CD14-positive monocyte (primary cell): ENCODE measurements around the gene SOHLH1. TPM values are rescaled to one million over a fixed set of nuclear protein-coding genes. Genes with fewer than 3 reads are reported as not detected.
A peak's percentile ranks its signal among the peaks of the same experiment; 100 is the strongest.

Source experiments
- DNase-seq, 3 donors: peaks; one replicate each; pipeline ENCODE4 v3.0.0-alpha.2; 2011 to 2022
- H2AFZ ChIP-seq: 2 replicates; pipeline ENCODE4 v1.6.0; 2012; ENCODE audit warnings: mild to moderate bottlenecking, low read depth, low read length, inconsistent platforms; ENCODE audit not compliant: insufficient read depth, poor library complexity, severe bottlenecking
- H3K27ac ChIP-seq, 2 donors: 1 replicate in 1 of 2; 2 replicates in 1 of 2; pipeline ENCODE4 v1.5.1; 2012 to 2013; ENCODE audit warnings: low read length in 2 of 2, control low read depth in 1 of 2, inconsistent platforms in 1 of 2, low read depth in 1 of 2, mild to moderate bottlenecking in 1 of 2
- H3K27me3 ChIP-seq, 2 donors: one replicate each; pipeline versions ENCODE4 v1.6.0 to v1.6.1; 2011 to 2013; ENCODE audit warnings: low read length in 2 of 2; ENCODE audit not compliant: control insufficient read depth in 2 of 2, insufficient read depth in 2 of 2
- H3K36me3 ChIP-seq, 2 donors: replicated peaks in 1 of 2; 1 replicate in 1 of 2; 2 replicates in 1 of 2; pipeline versions ENCODE4 v1.5.1 to v1.6.1; 2012 to 2013; ENCODE audit warnings: low read length in 2 of 2, control low read depth in 1 of 2, inconsistent platforms in 1 of 2, mild to moderate bottlenecking in 1 of 2; ENCODE audit not compliant: insufficient read depth in 2 of 2, control insufficient read depth in 1 of 2
- H3K4me1 ChIP-seq, 2 donors: 1 replicate in 1 of 2; 2 replicates in 1 of 2; pipeline versions ENCODE4 v1.5.1 to v1.6.1; 2012 to 2013; ENCODE audit warnings: low read length in 2 of 2, control low read depth in 1 of 2, inconsistent platforms in 1 of 2, mild to moderate bottlenecking in 1 of 2, moderate library complexity in 1 of 2; ENCODE audit not compliant: insufficient read depth in 2 of 2, control insufficient read depth in 1 of 2
- H3K4me2 ChIP-seq: replicated peaks from 2 replicates; pipeline ENCODE3; 2012; ENCODE audit warnings: low read length, moderate library complexity, mild to moderate bottlenecking; ENCODE audit not compliant: poor library complexity, severe bottlenecking; ENCODE audit errors: extremely low read depth
- H3K4me3 ChIP-seq, 3 experiments: fragments of 200-600 bp in 1 of 3; sonication (generic) in 1 of 3; replicated peaks in 1 of 3; 1 replicate in 2 of 3; 2 replicates in 1 of 3; pipeline ENCODE4 v1.5.1; 2011 to 2013; ENCODE audit warnings: low read length in 3 of 3, mild to moderate bottlenecking in 3 of 3, control low read depth in 2 of 3, low read depth in 2 of 3, inconsistent platforms in 1 of 3, moderate library complexity in 1 of 3
- H3K79me2 ChIP-seq: 2 replicates; pipeline ENCODE4 v1.6.0; 2012; ENCODE audit warnings: mild to moderate bottlenecking, control low read depth, inconsistent platforms, low read length, moderate library complexity; ENCODE audit not compliant: insufficient read depth
- H3K9ac ChIP-seq: 2 replicates; pipeline ENCODE4 v1.6.0; 2017; ENCODE audit warnings: low read length, mild to moderate bottlenecking; ENCODE audit not compliant: insufficient read depth, poor library complexity, severe bottlenecking
- H3K9me3 ChIP-seq, 2 donors: replicated peaks in 1 of 2; 1 replicate in 1 of 2; 2 replicates in 1 of 2; pipeline versions ENCODE4 v1.5.1 to v1.6.1; 2012 to 2013; ENCODE audit warnings: low read length in 2 of 2, control low read depth in 1 of 2; ENCODE audit not compliant: control insufficient read depth in 1 of 2, insufficient read depth in 1 of 2
- H4K20me1 ChIP-seq: 2 replicates; pipeline ENCODE4 v1.6.0; 2012; ENCODE audit warnings: mild to moderate bottlenecking, low read length, control low read depth, moderate library complexity; ENCODE audit not compliant: insufficient read depth
- H3K27ac Mint-ChIP-seq, 7 donors: one replicate each; pipeline ENCODE4 v1.8.0; 2020; ENCODE audit warnings: mild to moderate bottlenecking in 7 of 7, mixed read lengths in 7 of 7, moderate library complexity in 6 of 7, inconsistent platforms in 2 of 7
- H3K27me3 Mint-ChIP-seq, 3 donors: one replicate each; pipeline ENCODE4 v1.8.0; 2021 to 2022; ENCODE audit warnings: low read depth in 3 of 3, mild to moderate bottlenecking in 3 of 3, mixed read lengths in 3 of 3, moderate library complexity in 3 of 3, inconsistent platforms in 1 of 3
- H3K36me3 Mint-ChIP-seq, 2 donors: one replicate each; pipeline ENCODE4 v1.8.0; 2020; ENCODE audit warnings: mixed read lengths in 2 of 2, inconsistent platforms in 1 of 2, mild to moderate bottlenecking in 1 of 2
- H3K4me1 Mint-ChIP-seq: one replicate; pipeline ENCODE4 v1.8.0; 2020; ENCODE audit warnings: mild to moderate bottlenecking, mixed read lengths
- H3K4me3 Mint-ChIP-seq, 2 donors: one replicate each; pipeline ENCODE4 v1.8.0; 2020; ENCODE audit warnings: mild to moderate bottlenecking in 2 of 2, mixed read lengths in 2 of 2, moderate library complexity in 1 of 2
- H3K9me3 Mint-ChIP-seq, 7 donors: one replicate each; pipeline ENCODE4 v1.8.0; 2020 to 2022; ENCODE audit warnings: mixed read lengths in 7 of 7, mild to moderate bottlenecking in 6 of 7, moderate library complexity in 6 of 7, inconsistent platforms in 2 of 7
- WGBS: methylation state at CpG from one replicate; pipeline ENCODE4 v1.1.5; 2013; ENCODE audit warnings: missing lambda C conversion rate; ENCODE audit not compliant: insufficient coverage; 5-methylcytosine and 5-hydroxymethylcytosine counted together
- intact Hi-C, 2 donors: fragments of 100-400 bp; cut with micrococcal nuclease; formaldehyde crosslinking; loops; one replicate each; pipeline versions ENCODE4 v1.15.0 to v1.15.1; 2023
- polyA plus RNA-seq, 3 donors: library from polyadenylated mRNA; depleted of rRNA in 1 of 3; unstranded in 2 of 3; stranded (reverse) in 1 of 3; fragments of 300-500 nt in 2 of 3; fragments of >200 nt in 1 of 3; fragmentation: Illumina TruSeq in 2 of 3; gene quantifications; 1 replicate in 2 of 3; 2 replicates in 1 of 3; pipeline ENCODE4 v1.2.3, GENCODE V29; 2012 to 2021
- TF ChIP-seq, protein P1 (sequence below): fragments of 200-600 bp; IDR thresholded peaks from one replicate; pipeline ENCODE4 v1.8.0; 2022; ENCODE audit warnings: antibody characterized with exemption, mild to moderate bottlenecking

Gene SOHLH1
- polyA plus RNA-seq, 3 donors: not detected

DNA sequence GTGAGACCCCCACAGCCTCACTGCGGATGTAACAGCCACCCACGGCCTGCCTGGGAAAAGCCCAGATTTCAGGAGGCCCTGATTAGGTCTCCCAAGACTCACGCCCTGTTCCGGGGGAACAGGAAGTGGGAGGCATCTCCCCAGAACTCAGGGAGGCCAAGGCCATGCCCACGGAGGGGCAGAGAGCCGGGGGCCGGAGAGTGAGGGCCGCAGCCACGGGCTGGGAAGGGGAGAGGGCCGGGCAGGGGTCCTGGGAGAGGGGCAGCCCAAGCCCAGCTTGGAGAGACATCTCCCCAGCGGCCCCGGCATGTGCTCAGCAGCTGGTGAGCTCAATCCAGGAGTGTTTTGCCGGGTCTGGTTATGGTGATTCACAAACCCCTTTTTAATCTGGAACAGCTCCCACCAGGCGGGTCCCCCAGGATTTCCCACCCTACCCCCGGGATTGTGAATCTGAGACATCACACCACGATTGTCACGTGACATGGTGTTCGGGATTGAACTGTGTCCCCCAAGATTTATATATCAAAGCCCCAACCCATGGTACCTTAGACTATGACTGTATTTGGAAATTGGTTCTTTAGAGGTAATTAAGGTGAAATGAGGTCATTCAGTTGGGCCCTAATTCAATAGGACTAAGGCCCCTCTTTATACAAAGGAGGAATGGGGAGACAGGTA is 29.3 kb upstream of the SOHLH1 start:
- H3K36me3 Mint-ChIP-seq: no peaks in the 10 kb centered on the region
- H3K4me3 Mint-ChIP-seq: peak overlapping the region in 1 of 2 donors; percentile 5
- no peak for DNase-seq
- Histone ChIP-seq H3K36me3 (no peaks in the 10 kb centered on the region), H3K4me1 (no peaks in the 10 kb centered on the region), H3K9me3 (peaks cover 0 to 11% of the 10 kb centered on the region in 2 donors), H4K20me1 (no peaks in the 10 kb centered on the region), H3K27ac (no peak overlapping the region), H3K27me3 (no peaks in the 10 kb centered on the region), H3K79me2 (no peaks in the 10 kb centered on the region), H3K9ac (no peak overlapping the region), H2AFZ (no peak overlapping the region), H3K4me3 (no peak overlapping the region), H3K4me2 (no peak overlapping the region)
- WGBS: 62% methylated on average over 10 of the region's 18 CpGs
- no peak overlapping the region for H3K27ac Mint-ChIP-seq
- H3K27me3 Mint-ChIP-seq: peaks cover 6 to 12% (median 6%) of the 10 kb centered on the region in 3 donors
- no peaks in the 10 kb centered on the region for H3K4me1 Mint-ChIP-seq
- H3K9me3 Mint-ChIP-seq: peaks cover 9 to 18% (median 10%) of the 10 kb centered on the region in 7 donors
- TF ChIP-seq, protein P1, sequence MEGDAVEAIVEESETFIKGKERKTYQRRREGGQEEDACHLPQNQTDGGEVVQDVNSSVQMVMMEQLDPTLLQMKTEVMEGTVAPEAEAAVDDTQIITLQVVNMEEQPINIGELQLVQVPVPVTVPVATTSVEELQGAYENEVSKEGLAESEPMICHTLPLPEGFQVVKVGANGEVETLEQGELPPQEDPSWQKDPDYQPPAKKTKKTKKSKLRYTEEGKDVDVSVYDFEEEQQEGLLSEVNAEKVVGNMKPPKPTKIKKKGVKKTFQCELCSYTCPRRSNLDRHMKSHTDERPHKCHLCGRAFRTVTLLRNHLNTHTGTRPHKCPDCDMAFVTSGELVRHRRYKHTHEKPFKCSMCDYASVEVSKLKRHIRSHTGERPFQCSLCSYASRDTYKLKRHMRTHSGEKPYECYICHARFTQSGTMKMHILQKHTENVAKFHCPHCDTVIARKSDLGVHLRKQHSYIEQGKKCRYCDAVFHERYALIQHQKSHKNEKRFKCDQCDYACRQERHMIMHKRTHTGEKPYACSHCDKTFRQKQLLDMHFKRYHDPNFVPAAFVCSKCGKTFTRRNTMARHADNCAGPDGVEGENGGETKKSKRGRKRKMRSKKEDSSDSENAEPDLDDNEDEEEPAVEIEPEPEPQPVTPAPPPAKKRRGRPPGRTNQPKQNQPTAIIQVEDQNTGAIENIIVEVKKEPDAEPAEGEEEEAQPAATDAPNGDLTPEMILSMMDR: no peak
- intact Hi-C loops: no loop called here

GRCh38 chr9:135727257-135727875 is 28.1 kb upstream of the SOHLH1 start:
- Mint-ChIP-seq H3K4me3 (no peak overlapping the region), H3K4me1 (no peaks in the 10 kb centered on the region)
- TF ChIP-seq, protein P1: no peak

More at GRCh38 chr9:135727257-135727875, 28.1 kb upstream of the SOHLH1 start:
- Histone ChIP-seq H3K79me2 (no peaks in the 10 kb centered on the region), H3K36me3 (no peaks in the 10 kb centered on the region), H3K4me2 (no peak overlapping the region), H3K4me3 (no peak overlapping the region), H3K27ac (no peak overlapping the region), H3K27me3 (peaks cover 0 to 2% of the 10 kb centered on the region in 2 donors), H2AFZ (no peak overlapping the region), H3K4me1 (no peaks in the 10 kb centered on the region), H3K9ac (no peak overlapping the region), H3K9me3 (peaks cover 0 to 10% of the 10 kb centered on the region in 2 donors), H4K20me1 (no peaks in the 10 kb centered on the region)
- Mint-ChIP-seq H3K27ac (no peak overlapping the region), H3K9me3 (peaks cover 5 to 16% (median 8%) of the 10 kb centered on the region in 7 donors), H3K27me3 (peaks cover 4 to 11% (median 5%) of the 10 kb centered on the region in 3 donors), H3K36me3 (no peaks in the 10 kb centered on the region)
- intact Hi-C loops: no loop called here
- 76% methylated on average over 7 of the region's 11 CpGs for WGBS
- no peak for DNase-seq
